Brain microvascular endothelial cell (primary cell): ENCODE data around the gene ZBTB20.

Source experiments
- DNase-seq: peaks from one replicate; pipeline ENCODE4 v3.0.0-alpha.2; 2020
- H3K27ac ChIP-seq: fragments of 250-450 bp; sonication (Bioruptor Pico); 2 replicates; pipeline ENCODE4 v1.5.1; 2020; ENCODE audit warnings: mild to moderate bottlenecking, moderate library complexity
- H3K27me3 ChIP-seq: fragments of 250-450 bp; sonication (Bioruptor Pico); replicated peaks from 2 replicates; pipeline ENCODE4 v1.5.1; 2020; ENCODE audit warnings: mild to moderate bottlenecking
- H3K36me3 ChIP-seq: fragments of 250-450 bp; sonication (Bioruptor Pico); replicated peaks from 2 replicates; pipeline ENCODE4 v1.5.1; 2020; ENCODE audit warnings: mild to moderate bottlenecking
- H3K4me3 ChIP-seq: 2 replicates; pipeline ENCODE4 v1.5.1; 2011; ENCODE audit warnings: low read depth, mild to moderate bottlenecking, control low read depth, low read length, moderate library complexity
- in situ Hi-C: cut with HindIII; loops from 2 replicates; pipeline ENCODE4 v1.10.0; 2017; ENCODE audit warnings: low sequenced_read_pairs, low pct_ligation_motif_present
- TF ChIP-seq, protein P1 (sequence below): IDR thresholded peaks from 2 replicates; pipeline ENCODE4 v1.5.1; 2011; ENCODE audit warnings: low read depth, mild to moderate bottlenecking, moderate library complexity, low read length, control low read depth, inconsistent platforms; ENCODE audit errors: missing control alignments

ZBTB20 gene

DNA sequence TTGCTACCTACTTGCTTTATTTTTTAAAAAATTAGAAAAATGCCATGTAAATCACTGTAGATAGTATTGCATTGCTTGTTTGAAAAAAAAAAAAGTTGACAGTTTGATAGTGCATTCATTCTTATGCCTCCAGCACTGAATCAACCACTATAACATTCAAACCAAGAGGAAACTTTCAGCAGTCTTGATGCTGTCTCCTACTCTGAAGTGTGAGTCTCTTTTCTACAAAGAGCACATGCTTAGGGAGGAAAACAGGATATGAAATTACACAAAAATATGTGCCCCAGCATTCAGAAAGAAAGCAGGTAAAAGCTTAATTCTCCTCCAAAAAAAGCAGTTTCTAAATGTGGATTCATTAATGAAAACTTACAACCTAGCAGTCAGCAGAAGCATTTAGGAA lies 78.3 kb downstream of the ZBTB20 start:
- H3K36me3 ChIP-seq, result no peaks in the 10 kb centered on the region
- no peaks in the 10 kb centered on the region for H3K27me3 ChIP-seq
- in situ Hi-C loops, result no loop called here
- H3K4me3 ChIP-seq, result no peak overlapping the region
- no peak overlapping the region for H3K27ac ChIP-seq
- no peak for DNase-seq
- TF ChIP-seq, protein P1, sequence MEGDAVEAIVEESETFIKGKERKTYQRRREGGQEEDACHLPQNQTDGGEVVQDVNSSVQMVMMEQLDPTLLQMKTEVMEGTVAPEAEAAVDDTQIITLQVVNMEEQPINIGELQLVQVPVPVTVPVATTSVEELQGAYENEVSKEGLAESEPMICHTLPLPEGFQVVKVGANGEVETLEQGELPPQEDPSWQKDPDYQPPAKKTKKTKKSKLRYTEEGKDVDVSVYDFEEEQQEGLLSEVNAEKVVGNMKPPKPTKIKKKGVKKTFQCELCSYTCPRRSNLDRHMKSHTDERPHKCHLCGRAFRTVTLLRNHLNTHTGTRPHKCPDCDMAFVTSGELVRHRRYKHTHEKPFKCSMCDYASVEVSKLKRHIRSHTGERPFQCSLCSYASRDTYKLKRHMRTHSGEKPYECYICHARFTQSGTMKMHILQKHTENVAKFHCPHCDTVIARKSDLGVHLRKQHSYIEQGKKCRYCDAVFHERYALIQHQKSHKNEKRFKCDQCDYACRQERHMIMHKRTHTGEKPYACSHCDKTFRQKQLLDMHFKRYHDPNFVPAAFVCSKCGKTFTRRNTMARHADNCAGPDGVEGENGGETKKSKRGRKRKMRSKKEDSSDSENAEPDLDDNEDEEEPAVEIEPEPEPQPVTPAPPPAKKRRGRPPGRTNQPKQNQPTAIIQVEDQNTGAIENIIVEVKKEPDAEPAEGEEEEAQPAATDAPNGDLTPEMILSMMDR, result no peak

DNA sequence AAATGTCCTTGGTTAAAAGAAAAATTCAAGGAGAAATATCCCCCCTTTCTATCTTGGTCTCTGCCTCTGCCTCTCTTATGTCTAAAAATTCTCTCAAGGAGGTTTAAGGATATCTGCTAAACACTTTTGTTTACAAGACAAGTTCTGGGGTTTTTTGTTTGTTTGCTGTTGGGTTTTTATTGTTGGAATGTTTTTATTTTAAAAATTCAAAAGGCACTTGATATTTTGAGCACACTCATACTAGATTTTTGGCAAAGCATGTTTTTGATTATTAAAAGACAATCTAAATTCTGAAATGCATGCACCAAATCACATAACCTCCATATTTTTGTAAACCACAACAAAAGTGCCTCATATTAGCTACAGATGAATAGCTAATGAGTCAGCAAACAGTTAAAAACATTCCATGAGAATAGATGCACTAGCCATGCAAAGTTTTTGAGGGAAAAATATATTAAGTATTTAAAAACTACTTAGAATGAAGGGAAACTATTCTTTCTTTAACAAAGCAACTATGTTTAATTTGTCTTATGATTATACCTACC lies 84.6 kb downstream of the ZBTB20 start:
- Histone ChIP-seq H3K36me3 (no peaks in the 10 kb centered on the region), H3K27ac (no peak overlapping the region), H3K4me3 (no peak overlapping the region), H3K27me3 (no peaks in the 10 kb centered on the region)
- in situ Hi-C loops, result no loop called here
- DNase-seq, result no peak
- TF ChIP-seq, protein P1, result no peak

DNA sequence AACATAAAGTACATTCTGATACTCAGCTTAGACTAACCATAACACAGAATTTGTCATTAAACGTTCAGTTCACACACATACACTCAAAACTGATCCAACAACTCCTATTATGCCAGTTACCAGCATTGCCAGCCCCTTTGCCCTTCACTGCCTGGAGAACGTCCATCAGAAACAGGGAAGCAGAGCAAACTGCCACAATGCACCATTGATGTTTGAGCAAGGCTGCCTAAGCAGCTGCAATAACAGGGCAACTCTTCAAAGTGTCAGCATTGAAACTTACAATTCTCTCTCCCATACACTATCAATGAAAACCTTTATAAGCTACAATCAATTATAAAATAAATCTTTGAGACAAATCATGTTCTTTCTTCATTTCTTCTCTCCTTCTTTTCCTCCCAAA lies 85.1 kb downstream of the ZBTB20 start:
- no peak overlapping the region for H3K27ac ChIP-seq
- H3K27me3 ChIP-seq, result no peaks in the 10 kb centered on the region
- in situ Hi-C loops, result no loop called here

DNA sequence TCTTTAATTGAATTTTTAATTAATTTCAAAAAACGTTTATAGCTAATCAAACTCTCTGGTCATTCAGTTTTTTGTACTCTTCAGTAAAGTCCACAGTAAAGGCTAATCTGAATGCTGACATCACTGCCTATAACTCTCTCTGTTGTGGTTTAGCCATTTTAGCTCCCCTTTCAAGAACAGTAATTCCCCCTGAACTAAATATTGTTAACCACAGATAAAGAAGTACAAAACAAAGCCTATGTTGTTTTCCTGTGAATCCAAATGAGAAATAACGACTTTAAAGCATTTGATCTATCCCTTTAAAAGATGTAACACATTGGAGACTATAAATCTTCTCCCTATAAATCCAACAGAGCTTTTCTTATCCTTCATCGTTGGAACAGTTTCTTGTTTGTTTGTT lies 94.2 kb downstream of the ZBTB20 start:
- in situ Hi-C loops, result no loop called here
- Histone ChIP-seq H3K27me3 (no peaks in the 10 kb centered on the region), H3K27ac (no peak overlapping the region), H3K4me3 (no peak overlapping the region), H3K36me3 (no peaks in the 10 kb centered on the region)
- no peak for DNase-seq
- TF ChIP-seq, protein P1, result no peak

More for the DNA sequence above, 85.1 kb downstream of the ZBTB20 start:
- TF ChIP-seq, protein P1, result no peak
- DNase-seq, result no peak
- no peak overlapping the region for H3K4me3 ChIP-seq
- no peaks in the 10 kb centered on the region for H3K36me3 ChIP-seq

DNA sequence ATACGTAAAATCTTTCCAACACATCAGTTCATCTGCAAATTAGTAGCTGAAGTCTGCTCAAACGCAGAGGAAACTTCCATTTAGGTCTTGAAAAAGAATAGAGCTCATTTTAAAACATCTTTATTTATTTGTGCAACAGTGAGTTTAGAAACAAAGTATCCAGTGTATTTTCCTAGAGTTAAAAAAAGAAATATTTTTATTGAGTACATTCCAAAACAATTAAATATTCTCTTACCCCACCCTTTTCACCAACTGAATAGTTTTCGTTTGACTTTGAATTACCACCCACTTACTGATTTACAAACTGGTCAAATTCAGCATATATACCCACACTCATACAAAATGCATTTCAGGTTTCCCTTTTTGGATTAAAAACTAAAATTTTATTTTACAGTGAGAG lies 104.7 kb downstream of the ZBTB20 start:
- no peak overlapping the region for H3K4me3 ChIP-seq
- H3K36me3 ChIP-seq, result no peaks in the 10 kb centered on the region
- no peak for DNase-seq
- in situ Hi-C loops, result no loop called here
- no peaks in the 10 kb centered on the region for H3K27me3 ChIP-seq
- H3K27ac ChIP-seq, result no peak overlapping the region
- TF ChIP-seq, protein P1, result no peak

DNA sequence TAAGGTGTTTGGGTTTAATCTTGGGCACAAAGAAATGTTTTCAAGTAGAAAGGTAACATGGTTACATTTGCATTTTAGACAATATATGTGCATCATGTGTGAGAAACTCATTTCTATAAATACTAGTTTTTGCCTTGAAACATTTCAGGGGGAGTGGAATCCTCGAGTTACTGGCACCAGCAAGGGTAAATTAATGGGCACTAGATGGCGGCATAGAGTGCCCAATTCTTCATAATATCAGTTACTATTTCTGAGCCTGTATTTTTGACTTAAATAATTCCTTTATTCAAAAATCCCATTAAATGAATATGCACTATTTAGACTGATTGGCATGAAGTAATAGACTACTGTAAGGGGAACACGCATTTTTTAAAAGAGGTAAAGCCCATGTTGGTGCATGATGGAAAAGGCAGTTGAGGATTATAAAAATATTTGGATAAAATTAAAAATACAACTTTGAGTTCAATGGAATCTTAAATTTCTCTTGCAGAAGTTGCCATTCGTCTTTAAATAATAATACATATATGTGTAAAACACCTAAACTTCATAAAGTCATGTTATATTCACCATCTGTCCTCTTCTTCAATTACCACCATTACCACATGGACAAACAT lies 106.3 kb downstream of the ZBTB20 start:
- Histone ChIP-seq H3K27ac (no peak overlapping the region), H3K36me3 (no peaks in the 10 kb centered on the region), H3K4me3 (no peak overlapping the region), H3K27me3 (no peaks in the 10 kb centered on the region)
- TF ChIP-seq, protein P1, result peak; percentile 78
- in situ Hi-C loops, result no loop called here
- peak; percentile 68 for DNase-seq
